Sigmoid colon (tissue), 4 donors: Measurements from ENCODE around the gene FBXL19.

Experiments used
- EP300 ChIP-seq, 4 donors: sonication (generic); formaldehyde crosslinking; IDR thresholded peaks; one replicate each; pipeline ENCODE4 v1.6.1; 2017; ENCODE audit warnings: antibody characterized with exemption in 4 of 4
- POLR2A ChIP-seq, 2 donors: fragments of 450-650 bp; IDR thresholded peaks; one replicate each; pipeline ENCODE4 v1.6.1; 2016; ENCODE audit warnings: antibody characterized with exemption in 2 of 2, mild to moderate bottlenecking in 2 of 2, moderate library complexity in 2 of 2
- POLR2AphosphoS5 ChIP-seq, 4 donors: sonication (generic); formaldehyde crosslinking; IDR thresholded peaks; one replicate each; pipeline ENCODE4 v1.6.1; 2017; ENCODE audit warnings: antibody characterized with exemption in 4 of 4
- TF ChIP-seq, protein P1 (sequence below), 4 experiments: fragments of 450-650 bp in 3 of 4; fragments of 200-600 bp in 1 of 4; IDR thresholded peaks; one replicate each; pipeline ENCODE4 v1.5.1; 2016 to 2019; ENCODE audit warnings: antibody characterized with exemption in 4 of 4, mild to moderate bottlenecking in 3 of 4, moderate library complexity in 2 of 4

- TF ChIP-seq, protein P1, sequence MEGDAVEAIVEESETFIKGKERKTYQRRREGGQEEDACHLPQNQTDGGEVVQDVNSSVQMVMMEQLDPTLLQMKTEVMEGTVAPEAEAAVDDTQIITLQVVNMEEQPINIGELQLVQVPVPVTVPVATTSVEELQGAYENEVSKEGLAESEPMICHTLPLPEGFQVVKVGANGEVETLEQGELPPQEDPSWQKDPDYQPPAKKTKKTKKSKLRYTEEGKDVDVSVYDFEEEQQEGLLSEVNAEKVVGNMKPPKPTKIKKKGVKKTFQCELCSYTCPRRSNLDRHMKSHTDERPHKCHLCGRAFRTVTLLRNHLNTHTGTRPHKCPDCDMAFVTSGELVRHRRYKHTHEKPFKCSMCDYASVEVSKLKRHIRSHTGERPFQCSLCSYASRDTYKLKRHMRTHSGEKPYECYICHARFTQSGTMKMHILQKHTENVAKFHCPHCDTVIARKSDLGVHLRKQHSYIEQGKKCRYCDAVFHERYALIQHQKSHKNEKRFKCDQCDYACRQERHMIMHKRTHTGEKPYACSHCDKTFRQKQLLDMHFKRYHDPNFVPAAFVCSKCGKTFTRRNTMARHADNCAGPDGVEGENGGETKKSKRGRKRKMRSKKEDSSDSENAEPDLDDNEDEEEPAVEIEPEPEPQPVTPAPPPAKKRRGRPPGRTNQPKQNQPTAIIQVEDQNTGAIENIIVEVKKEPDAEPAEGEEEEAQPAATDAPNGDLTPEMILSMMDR (IDR thresholded peaks at IDR 0.05), result no peak
- no peak for TF ChIP-seq EP300 (IDR thresholded peaks at IDR 0.05)
- no peak for TF ChIP-seq POLR2A (IDR thresholded peaks at IDR 0.05)
- no peak for TF ChIP-seq POLR2AphosphoS5 (IDR thresholded peaks at IDR 0.05)
These were observed 922 bp downstream of the FBXL19 start for GRCh38 chr16:30924076-30924912.
